Stimulated activated CD4-positive, alpha-beta T cell treated with anti-CD3 and anti-CD28 coated beads, Interleukin-2, amount 100 ng/mL, for 4 hours (primary cell): ENCODE data around the gene DPP8.
"Not testable (repeated sequence)": the region's sequence is repeated elsewhere in the genome, so short reads cannot be mapped to it uniquely, and the experiment has no call there.

ENCODE experiments used
- DNase-seq: peaks from one replicate; pipeline ENCODE4 v3.0.0-alpha.2; 2020; ENCODE audit warnings: low read depth

The DPP8 gene

GRCh38 chr15:65524226-65524625 lies 6.7 kb upstream of the DPP8 start:
- DNase-seq = no peak

- no peak for DNase-seq
Measured at GRCh38 chr15:65521350-65521749, 3.9 kb upstream of the DPP8 start.

- no peak for DNase-seq
Measured at GRCh38 chr15:65518633-65519285, 1.3 kb upstream of the DPP8 start.

- no peak for DNase-seq
Measured at GRCh38 chr15:65517866-65518207, 348 bp upstream of the DPP8 start.

- no peak for DNase-seq
Measured at GRCh38 chr15:65512807-65513416, 4.6 kb downstream of the DPP8 start.

GRCh38 chr15:65512189-65512588 lies 5.3 kb downstream of the DPP8 start:
- DNase-seq = no peak

- DNase-seq = no peak
Measured at GRCh38 chr15:65509321-65509720, 8.2 kb downstream of the DPP8 start.

GRCh38 chr15:65494076-65494475 lies 23.4 kb downstream of the DPP8 start:
- DNase-seq = no peak

- no peak for DNase-seq
Measured at GRCh38 chr15:65484876-65485275, 32.6 kb downstream of the DPP8 start.

- no peak for DNase-seq
Measured at GRCh38 chr15:65476903-65477302, 40.6 kb downstream of the DPP8 start.

GRCh38 chr15:65470866-65471265 lies 46.6 kb downstream of the DPP8 start:
- DNase-seq = no peak

- no peak for DNase-seq
Measured at GRCh38 chr15:65468229-65468909, 49.1 kb downstream of the DPP8 start.

- no peak for DNase-seq
Measured at GRCh38 chr15:65466901-65467300, 50.6 kb downstream of the DPP8 start.

- not testable (repeated sequence) for DNase-seq
Measured at GRCh38 chr15:65463096-65463495, 54.4 kb downstream of the DPP8 start.

- peak; percentile 19 for DNase-seq
Measured at GRCh38 chr15:65460741-65461347, 56.6 kb downstream of the DPP8 start.

- DNase-seq = not testable (repeated sequence)
Measured at GRCh38 chr15:65455256-65455655, 62.2 kb downstream of the DPP8 start.

GRCh38 chr15:65451989-65452388 lies 65.5 kb downstream of the DPP8 start:
- DNase-seq = no peak

- DNase-seq = no peak
Measured at GRCh38 chr15:65450556-65450955, 66.9 kb downstream of the DPP8 start.

- DNase-seq = no peak
Measured at GRCh38 chr15:65447145-65447544, 70.3 kb downstream of the DPP8 start.

GRCh38 chr15:65434201-65434600 lies 83.3 kb downstream of the DPP8 start:
- DNase-seq = no peak

GRCh38 chr15:65431731-65432130 lies 85.8 kb downstream of the DPP8 start:
- no peak for DNase-seq

- no peak for DNase-seq
Measured at GRCh38 chr15:65426216-65426853, 91.2 kb downstream of the DPP8 start.

- no peak for DNase-seq
Measured at GRCh38 chr15:65424683-65425082, 92.8 kb downstream of the DPP8 start.
